Measurements from ENCODE around the gene ARHGEF11.
"Not testable (repeated sequence)": the region's sequence is repeated elsewhere in the genome, so short reads cannot be mapped to it uniquely, and the experiment has no call there.

ARHGEF11 gene

DNA sequence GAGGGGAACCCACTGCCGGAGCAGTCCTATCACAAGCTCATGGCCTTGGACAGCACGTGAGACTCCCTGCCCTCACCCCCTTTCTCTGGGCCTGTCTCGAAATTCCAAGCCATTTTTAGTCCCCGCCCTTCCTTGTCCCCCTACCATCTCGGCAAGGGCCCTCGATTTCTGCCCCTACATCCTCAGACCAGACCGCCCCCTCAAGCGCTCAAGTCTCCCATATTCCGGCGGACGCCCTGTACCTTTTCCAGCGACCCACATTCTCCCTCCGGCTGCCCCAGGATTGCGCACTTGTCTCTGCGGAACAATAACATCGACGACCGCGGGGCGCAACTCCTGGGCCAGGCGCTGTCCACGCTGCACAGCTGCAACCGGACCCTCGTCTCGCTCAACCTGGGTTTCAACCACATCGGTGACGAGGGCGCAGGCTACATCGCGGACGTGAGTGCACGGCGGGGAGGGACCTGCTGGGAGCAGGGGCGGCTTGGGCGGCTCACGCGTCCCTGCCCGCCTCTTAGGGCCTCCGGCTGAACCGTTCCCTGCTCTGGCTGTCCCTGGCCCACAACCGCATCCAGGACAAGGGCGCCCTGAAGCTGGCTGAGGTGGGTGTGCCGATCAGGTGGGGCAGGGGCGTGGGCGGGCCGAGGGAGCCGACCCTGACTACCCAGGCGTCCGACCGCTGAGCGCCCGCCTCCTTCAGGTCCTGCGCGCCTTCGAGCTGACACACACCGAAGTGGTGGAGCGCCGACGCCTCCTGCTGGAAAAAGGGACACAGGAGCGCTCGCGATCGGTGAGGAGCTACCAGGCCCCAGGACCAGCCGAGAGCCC, 118.1 kb downstream of the ARHGEF11 start:
- DNase-seq: peak; percentile 73

DNA sequence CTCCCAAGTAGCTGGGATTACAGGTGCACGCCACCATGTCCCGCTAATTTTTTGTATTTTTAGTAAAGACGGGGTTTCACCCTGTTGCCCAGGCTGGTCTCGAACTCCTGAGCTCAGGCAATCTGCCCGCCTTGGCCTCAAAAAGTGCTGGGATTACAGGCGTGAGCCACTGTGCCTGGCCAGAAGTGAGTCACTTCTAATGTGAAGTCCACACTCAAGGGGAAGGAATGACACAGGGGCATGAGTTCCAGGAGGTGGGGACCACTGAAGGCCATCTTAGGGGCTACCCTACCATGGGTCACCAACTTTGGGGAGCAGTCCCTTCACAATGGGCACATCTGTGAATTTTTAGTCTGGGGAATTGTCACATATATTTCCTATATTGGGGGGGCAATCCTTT, 118.8 kb downstream of the ARHGEF11 start:
- not testable (repeated sequence) for DNase-seq

DNA sequence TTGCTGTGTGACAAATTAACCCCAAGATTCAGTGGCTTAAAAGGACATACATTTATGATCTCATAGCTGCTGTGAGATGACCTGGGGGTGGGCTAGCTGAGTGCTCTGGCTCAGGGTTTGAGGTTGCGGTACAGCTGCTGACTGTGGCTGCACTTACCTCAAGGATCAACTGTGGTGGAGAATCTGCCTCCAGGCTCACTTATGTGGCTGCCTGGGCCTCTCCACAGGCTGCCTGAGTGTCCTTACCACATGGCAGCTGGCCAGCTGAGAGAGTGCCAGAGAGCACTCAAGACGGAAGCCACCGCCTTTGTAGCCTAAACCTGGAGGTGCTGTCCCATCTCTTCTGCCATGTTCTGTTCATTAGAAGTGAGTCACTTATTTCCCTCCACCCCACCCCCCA, 119.4 kb downstream of the ARHGEF11 start:
- peak; percentile 86 for DNase-seq

DNA sequence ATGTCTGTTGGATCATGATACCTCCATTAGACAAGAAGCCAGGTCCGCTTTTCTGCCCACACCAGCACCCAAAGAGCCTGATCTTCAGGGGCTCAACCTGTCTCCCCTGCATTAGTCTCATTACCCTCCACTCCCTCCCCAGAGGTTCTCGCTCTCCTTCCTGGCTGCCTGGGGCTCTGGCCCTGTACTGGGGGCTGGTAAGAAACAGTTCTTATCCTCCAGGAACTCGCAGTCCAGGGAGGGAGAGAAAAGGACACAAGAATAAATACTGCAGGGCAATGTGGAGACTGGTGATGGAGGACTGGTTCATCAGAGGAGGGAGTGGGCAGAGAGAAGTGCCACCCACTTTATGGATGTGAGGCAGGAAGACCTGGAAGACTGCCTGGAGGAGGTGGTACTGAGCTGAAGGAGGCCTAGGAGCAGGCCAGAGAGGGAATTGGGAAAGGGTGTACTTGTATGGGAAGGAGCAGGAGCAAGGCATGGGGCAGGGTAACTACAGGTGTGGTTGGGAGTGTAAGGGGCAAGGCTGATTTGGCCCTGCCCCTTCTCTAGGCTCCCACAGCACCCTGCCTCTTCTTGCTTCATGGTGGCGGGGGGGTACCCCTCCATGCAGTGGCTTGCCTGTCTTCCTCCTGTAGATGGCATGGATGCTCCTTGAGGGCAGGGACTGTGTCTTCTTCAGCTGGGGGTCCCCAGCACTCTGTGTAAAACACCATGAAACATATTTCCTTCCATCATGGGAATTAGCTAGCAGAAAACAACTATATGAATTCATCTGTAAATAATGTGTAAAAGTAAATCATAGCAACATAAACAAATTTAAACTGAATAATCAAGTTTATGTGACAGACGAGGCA, 120.2 kb downstream of the ARHGEF11 start:
- DNase-seq: no peak

DNA sequence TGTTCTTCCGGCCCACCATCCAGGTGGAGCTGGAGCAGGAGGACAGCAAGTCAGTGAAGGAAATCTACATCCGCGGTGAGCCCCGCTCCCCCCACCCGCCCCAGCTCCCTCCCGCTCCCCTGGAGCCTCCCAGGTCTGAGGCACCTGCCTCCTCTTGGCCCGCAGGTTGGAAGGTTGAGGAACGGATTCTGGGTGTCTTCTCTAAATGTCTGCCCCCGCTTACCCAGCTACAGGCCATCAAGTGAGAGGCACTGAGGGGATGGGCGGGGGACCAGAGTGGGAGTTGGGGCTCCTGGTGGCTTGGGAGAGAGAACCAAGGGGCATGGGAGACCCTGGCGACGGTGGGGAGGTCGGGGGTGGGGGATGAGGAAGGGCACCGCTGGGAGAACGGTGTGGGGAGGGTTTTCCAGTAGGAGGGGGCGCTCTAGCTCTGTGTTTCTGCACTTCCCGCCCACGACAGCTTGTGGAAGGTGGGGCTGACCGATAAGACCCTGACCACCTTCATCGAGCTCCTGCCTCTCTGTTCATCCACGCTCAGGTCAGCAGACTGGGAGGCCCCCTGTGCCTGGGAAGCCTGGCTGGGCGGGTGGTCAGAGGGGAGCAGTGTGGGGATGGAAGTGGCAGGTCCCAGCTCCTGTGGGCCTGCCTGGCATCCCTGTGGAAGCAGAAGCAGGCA, 120.9 kb downstream of the ARHGEF11 start:
- DNase-seq: no peak

DNA sequence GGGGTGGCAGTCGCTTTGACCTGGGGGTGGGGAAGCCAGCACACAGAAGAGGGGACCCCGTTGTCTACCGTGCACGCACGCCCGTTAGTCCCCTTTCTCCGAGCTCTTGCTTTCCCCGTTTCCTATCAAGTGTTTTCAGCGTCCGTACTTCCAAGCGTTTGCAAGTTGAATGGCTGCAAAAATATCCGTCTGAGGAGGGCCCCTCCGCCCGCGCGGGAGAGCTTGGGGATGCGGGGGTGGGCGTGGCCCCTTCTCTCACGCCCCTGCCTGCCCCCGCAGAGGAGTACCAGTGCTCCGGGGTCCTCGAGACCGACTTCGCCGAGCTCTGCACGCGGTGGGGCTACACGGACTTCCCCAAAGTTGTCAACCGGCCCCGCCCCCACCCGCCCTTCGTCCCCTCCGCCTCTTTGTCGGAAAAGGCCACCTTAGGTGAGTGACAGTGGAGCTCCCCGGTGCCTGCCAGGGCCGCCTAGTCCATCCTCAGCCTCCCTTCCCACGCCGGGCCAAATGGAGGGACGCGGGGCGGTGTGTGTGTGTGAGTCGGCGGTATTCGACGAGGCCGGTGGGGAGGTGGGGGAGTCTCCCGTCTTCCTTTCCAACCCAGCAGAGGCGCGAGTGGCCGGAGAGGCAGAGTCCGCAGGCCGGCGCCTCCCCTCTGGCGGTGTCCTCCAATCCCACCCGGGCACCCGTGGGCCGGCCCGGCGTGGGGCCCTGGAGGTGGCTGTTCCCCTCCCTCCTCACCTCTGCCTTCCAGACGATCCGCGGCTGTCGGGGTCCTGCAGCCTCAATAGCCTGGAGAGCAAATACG, 121.7 kb downstream of the ARHGEF11 start:
- DNase-seq: no peak

DNA sequence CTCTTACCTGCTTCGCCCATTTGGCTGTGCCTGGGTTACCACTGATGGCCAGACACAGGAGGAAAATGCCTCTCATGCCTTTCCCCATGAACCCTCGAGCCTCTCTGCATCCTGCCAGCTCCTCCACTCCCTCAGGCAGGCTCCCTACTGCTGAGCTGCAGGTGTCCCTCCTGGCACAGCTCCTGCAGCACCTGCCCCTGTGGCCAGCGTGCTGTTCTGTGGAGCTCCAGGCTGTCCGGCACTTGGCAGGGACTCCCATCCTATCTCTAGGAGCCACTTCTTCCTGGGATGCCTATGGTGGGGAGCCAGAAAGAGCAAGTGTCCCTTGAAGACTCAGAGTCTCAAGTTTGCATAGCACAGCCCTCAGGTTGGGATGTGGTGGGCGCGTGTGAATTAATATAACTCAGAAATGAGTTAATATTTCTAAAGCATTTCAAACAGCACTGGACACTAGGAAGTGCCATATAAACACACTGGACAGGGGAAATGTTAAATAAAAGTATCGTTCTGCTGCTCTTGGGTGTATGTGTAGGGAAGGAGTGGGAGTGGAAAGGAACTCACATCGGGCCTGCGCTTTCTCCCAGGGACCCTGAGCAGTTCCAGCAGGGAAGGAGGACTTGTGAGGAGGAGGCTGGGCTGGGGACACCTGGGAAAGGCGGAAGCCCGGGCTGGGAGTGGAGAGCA, 122.4 kb downstream of the ARHGEF11 start:
- DNase-seq: peak; percentile 75

DNA sequence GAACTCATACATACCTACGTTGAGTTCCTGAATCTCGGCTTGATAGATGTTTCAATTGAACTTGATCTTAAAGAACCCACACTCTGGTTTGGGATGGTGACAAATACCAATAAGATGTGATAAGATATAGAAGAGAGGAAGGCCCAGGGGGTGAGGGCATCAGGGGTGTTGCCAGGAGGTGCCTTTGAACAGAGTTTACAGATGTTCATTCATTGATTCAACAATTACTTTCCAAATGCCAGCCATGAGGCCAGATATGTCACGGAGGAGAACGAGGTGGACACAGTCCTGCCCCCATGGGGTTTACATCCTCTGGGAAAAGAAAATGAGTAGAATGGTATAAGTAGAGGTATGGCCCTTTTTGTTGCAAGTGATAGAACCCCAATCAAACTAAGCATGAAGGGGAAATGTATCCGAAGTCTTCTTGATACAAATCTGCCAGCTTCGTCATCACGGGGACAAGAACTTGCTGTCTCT, 124.5 kb downstream of the ARHGEF11 start:
- DNase-seq: no peak

DNA sequence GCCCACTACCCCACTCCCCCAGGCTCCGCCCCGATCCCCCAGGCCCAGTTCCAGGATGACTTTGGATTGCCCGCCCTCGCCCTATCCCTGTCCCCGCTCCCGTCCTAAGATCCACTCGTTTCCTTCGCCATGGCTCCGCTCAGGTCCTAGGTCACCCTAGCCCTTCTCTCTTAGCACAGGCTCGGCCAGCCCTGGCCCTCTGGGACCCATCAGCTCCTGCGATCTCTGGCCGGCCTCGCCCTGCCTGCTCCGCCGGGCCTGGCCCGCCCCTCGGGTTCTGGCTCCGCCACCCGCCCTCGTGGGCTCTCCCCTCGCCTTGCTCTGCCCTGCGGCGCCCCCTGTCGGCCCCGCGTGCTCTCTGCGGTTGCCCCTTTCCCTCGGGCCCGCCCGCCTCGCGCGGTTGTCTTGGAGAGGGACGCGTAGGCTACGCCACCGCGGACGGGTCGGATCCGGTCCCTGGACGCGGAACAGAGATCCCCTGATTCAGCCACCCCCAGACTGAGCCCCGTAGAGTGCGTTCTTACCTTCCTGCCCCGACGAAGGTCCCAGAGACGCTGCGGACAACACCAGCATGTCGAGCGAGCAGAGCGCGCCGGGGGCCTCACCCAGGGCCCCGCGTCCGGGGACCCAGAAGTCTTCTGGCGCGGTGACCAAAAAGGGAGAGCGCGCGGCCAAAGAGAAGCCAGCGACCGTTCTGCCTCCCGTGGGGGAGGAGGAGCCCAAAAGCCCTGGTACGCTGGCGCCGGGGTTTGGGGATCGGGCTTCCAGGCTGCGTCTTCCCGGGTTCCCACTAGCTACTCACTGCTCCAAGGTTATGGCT, 125.1 kb downstream of the ARHGEF11 start, which contains the start of gene LRRC71:
LRRC71 (plus strand) TSS at position 400 of the 820 bp plus-strand sequence; CDS start at position 572, 172 bp downstream.
- DNase-seq: peak; percentile 66

DNA sequence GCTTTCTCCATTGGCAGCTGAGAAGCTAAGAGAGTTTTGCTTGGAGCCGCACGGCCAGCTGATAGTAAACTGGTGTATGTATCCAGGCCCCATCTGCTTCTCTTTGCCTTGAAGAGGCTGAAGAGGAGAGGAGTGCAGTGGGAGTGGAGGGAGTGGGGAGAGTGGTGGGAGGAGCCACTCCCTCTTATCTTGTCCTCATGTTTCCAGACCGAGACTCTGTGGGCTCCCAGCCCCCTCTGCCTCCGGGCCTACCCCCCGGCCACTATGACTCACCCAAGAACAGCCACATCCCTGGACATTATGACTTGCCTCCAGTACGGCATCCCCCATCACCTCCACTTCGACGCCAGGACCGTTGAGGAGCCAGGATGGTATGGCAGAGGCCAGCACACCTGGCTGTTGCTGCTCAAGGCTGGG, 131.1 kb downstream of the ARHGEF11 start:
- no peak for DNase-seq

DNA sequence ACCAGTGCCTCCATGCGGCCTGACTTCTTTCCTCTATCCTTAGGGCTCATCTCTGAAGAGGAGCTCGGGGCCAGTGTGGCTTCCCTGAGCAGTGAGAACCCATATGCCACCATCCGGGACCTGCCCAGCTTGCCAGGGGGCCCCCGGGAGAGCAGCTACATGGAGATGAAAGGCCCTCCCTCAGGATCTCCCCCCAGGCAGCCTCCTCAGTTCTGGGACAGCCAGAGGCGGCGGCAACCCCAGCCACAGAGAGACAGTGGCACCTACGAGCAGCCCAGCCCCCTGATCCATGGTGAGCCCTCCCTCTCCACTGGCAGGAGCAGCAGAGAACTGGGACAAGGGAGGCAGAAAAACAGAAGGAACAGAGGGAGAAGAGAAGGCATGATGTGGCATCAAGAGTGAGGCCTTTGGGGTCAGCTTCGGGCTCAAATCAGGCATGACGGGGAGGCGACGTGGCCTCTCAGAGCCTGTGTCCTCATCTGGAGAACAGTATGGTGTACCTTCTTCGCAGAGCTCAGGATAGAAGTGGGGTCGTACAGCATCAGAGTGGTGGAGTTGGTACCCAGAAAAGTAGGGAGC, 131.6 kb downstream of the ARHGEF11 start:
- DNase-seq: no peak

DNA sequence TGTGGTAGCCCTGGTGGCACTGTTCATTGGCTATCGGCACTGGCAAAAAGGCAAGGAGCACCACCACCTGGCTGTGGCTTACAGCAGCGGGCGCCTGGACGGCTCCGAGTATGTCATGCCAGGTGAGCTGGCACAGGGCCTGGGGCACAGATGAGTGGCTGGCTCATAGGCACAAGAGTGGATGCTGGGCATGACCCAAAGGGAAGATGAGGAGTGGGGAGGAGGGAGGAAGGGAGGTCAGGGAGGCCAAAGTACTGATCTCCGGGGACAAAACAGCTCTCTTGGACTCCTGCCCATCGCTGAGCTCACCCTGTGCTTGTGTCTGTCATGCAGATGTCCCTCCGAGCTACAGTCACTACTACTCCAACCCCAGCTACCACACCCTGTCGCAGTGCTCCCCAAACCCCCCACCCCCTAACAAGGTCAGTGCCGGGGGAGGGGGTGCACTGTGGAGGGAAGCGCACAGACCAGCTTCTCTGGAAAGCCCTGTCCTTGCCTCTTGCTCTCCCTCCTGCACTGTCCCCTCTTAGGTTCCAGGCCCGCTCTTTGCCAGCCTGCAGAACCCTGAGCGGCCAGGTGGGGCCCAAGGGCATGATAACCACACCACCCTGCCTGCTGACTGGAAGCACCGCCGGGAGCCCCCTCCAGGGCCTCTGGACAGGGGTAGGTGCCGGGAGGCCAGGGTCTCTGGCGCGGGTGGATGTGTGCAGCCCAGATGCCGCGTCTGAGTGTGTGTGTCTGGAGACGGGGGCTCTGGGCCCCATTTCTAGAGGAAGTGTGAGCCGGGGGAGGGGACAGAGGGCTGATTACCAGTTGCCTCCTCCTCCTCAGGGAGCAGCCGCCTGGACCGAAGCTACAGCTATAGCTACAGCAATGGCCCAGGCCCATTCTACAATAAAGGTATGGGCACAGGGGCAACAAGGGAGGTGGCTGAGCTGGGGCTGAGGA, 132.4 kb downstream of the ARHGEF11 start:
- peak; percentile 93 for DNase-seq

DNA sequence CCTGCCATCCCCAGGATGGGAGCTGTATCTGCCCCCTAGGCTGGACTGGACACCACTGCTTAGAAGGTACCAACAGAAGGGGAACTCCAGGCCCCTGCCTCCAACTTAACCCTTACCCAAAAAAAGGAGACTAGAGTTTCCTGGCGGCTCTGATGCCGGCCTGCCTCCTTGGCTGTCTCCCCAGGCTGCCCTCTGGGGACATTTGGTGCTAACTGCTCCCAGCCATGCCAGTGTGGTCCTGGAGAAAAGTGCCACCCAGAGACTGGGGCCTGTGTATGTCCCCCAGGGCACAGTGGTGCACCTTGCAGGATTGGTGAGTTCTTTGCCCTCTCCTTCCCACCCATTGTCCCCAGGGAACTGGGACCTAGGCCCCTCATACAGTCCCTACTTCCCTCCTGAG, 133.2 kb downstream of the ARHGEF11 start:
- no peak for DNase-seq

DNA sequence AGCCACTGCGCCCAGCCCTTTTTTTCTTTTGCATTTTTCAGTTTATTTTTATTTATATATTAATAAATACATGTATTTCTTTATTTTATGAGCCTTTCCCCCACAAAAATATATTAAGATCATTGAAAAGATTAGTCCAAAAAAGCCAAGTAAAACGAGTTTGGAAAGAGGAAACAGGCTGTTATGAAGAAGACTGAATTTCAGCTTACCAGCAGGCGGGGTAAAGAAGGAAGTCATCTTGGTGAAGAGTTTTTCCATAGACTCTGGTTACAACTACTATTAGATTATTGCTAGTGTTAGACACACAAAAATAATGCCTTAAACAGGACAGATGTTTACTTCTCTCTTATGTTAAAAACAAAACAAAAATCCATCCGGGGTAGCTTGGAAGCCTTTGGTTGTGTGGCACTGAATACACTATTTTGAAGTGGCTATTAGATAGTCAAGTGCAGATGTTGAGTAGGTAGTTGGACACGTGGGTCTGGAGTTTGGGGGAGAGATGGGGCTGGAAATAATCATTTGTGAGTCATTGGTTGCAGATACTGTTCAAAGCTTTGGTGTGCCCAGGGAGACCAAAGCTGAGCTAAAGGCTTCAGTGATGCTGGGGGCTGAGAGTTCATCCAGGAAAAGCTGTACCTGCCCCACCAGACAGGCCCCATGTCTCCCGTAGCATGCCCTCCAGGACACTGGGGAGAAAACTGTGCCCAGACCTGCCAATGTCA, 133.8 kb downstream of the ARHGEF11 start:
- DNase-seq: peak; percentile 81

DNA sequence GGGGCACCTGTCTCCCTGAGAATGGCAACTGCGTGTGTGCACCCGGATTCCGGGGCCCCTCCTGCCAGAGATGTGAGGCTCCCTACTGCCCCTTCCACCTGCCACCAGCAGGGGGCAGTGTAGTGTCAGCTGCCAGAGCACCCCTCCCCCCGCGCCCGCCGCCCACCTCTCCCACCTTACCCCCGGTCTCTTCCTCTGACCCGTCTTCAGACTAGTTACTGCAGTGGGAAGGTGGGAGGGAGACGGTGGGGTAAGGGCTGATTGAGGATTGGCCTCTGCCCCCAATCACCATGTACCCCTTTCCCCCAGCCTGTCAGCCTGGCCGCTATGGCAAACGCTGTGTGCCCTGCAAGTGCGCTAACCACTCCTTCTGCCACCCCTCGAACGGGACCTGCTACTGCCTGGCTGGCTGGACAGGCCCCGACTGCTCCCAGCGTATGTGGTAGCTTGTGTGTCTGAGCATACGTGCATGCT, 135.2 kb downstream of the ARHGEF11 start:
- DNase-seq: no peak

DNA sequence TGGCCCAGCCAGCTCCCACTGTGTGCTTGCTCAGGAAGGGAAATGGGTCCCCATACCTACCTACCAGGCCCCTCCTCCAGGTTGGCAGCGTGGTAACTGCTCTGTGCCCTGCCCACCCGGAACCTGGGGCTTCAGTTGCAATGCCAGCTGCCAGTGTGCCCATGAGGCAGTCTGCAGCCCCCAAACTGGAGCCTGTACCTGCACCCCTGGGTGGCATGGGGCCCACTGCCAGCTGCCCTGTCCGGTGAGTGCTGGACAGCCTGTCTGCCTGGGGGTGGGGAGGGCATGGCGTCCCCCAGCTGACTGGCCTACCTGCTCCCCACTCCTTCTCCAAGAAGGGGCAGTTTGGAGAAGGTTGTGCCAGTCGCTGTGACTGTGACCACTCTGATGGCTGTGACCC, 135.9 kb downstream of the ARHGEF11 start:
- DNase-seq: no peak

DNA sequence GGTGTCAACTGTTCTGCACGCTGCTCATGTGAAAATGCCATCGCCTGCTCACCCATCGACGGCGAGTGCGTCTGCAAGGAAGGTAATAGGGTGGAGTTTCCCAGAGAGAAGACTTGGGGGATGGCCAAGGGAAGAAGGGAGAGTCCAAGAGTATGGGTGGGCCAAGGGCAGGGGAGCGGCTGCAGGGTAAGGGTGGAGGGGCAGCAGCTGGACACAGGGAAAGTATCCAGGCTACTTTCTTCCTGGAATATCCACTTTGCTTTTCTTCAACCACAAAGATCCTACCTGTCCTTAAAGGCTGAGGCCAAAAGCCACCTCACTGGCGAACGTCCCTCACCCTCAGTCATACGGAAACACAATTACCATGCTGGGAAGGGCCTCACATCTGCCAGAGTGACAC, 136.6 kb downstream of the ARHGEF11 start:
- no peak for DNase-seq

DNA sequence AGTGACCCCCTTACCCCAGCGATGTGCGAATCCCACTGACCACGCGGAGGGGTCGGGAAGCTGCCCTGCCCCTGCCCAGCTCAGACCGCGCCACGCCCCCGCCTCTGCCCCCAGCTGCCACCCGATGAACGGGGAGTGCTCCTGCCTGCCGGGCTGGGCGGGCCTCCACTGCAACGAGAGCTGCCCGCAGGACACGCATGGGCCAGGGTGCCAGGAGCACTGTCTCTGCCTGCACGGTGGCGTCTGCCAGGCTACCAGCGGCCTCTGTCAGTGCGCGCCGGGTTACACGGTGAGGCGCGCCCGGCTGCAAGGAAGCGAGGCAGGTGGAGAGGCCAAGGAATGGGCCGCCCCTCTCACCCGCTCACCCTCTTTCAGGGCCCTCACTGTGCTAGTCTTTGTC, 137.0 kb downstream of the ARHGEF11 start:
- peak; percentile 7 for DNase-seq
